H1 (cell line): ENCODE measurements around the gene CLEC16A. TPM values are rescaled to one million over a fixed set of nuclear protein-coding genes. Genes with fewer than 3 reads are reported as not detected.

Experiments
- CBX5 ChIP-seq: fragments of 300-800, 300-1000 bp; sonication (generic); IDR thresholded peaks from 2 replicates; pipeline ENCODE4 v1.7.1; 2016; ENCODE audit warnings: antibody characterized with exemption, low read length, low read depth
- CHD1 ChIP-seq: IDR thresholded peaks from 2 replicates; pipeline ENCODE4 v1.6.1; 2012; ENCODE audit warnings: low read depth, low read length, improper control_type of control experiment
- EGR1 ChIP-seq: IDR thresholded peaks from 2 replicates; pipeline ENCODE4 v1.6.1; 2011; ENCODE audit warnings: low read depth, low read length, borderline replicate concordance
- EP300 ChIP-seq, 2 experiments: IDR thresholded peaks; 1 replicate in 1 of 2; 2 replicates in 1 of 2; pipeline ENCODE4 v1.6.1; 2011 to 2012; ENCODE audit warnings: low read depth in 2 of 2, low read length in 2 of 2, mild to moderate bottlenecking in 2 of 2, borderline replicate concordance in 1 of 2, inconsistent platforms in 1 of 2, moderate library complexity in 1 of 2
- MAX ChIP-seq: IDR thresholded peaks from 2 replicates; pipeline ENCODE4 v1.6.1; 2012; ENCODE audit warnings: inconsistent platforms
- polyA plus RNA-seq, 7 experiments: library from polyadenylated mRNA; depleted of rRNA in 3 of 7; stranded (reverse) in 5 of 7; unstranded in 2 of 7; fragments of >200 nt in 5 of 7; fragments of 200-250 nt in 2 of 7; gene quantifications; 1 replicate in 5 of 7; 2 replicates in 1 of 7; 4 replicates in 1 of 7; pipeline versions ENCODE4 v1.2.1 to v1.2.3, GENCODE V29; 2011 to 2013; ENCODE audit warnings: missing spikeins in 2 of 7, mixed read lengths in 2 of 7
- total RNA-seq: library from RNA; stranded (reverse); fragmentation: NEBNext Ultra II Directional; extraction: Animal tissue kit (Norgen Biotek cat#: 25700); gene quantifications from 2 replicates; pipeline ENCODE4 v1.2.1, GENCODE V29; 2021

CLEC16A gene
- total and polyA plus RNA-seq, 2 of the 8 experiments (the other 6 are each of a cell fraction or from before 2014, with no cell fraction given), result 7.6 to 19.3 TPM

- no peak for TF ChIP-seq EP300 (IDR thresholded peaks at IDR 0.05; ENCODE audit: borderline replicate concordance in 1 of 2, low read depth in 2 of 2, low read length in 2 of 2)
- TF ChIP-seq MAX, result no peak
- TF ChIP-seq EGR1, result no peak
- TF ChIP-seq CHD1, result no peak
- TF ChIP-seq CBX5, result no peak
These were observed 285.5 kb downstream of the CLEC16A start (continued) for GRCh38 chr16:11229906-11230305.
